Heart left ventricle (tissue), 13 donors: ENCODE data around the gene NRTN.

Source experiments
- CTCF ChIP-seq, 12 donors: fragments of 200-600 bp; sonication (generic) in 4 of 12; IDR thresholded peaks; one replicate each; pipeline versions ENCODE4 v1.5.0 to v1.8.0; 2018 to 2022; ENCODE audit warnings: antibody characterized with exemption in 12 of 12, mild to moderate bottlenecking in 5 of 12
- POLR2A ChIP-seq, 2 donors: fragments of 450-650 bp; IDR thresholded peaks; one replicate each; pipeline ENCODE4 v1.6.1; 2017; ENCODE audit warnings: antibody characterized with exemption in 2 of 2, mild to moderate bottlenecking in 2 of 2, moderate library complexity in 2 of 2
- donor health status: ischemic (EF 13 %, LVEDD 7.1; RV severe dilation, severe dysfunction).
- donor health status: DM: no; HTN: yes; CAD: no.
- donor health status: DM: no; HTN: no; CAD: no.
- donor health status: ischemic (EF 25% LVEDD 6.9; RV normal size, moderate dysfunction).
- donor health status: ischemic (EF 25% LVEDD 5.7; RV mildly dilated, moderate dysfunction).
- donor health status: ischemic (EF 35%, LVEDD 5.7; RV mildly dilated, moderate dysfunction).
- donor health status: nonischemic (EF 11% LVEDD 7.7; RV severe dilation, severe dysfunction).
- donor health status: DM: yes; HTN: yes; CAD: no.
- donor health status: PGD.
- donor health status: ischemic (EF 29% LVEDD 5.4; RV normal size, mild dysfunction).
- donor health status: nonischemic (EF 23%, LVEDD 6.1; RV moderate dilation, normal function).

- no peak for TF ChIP-seq CTCF (IDR thresholded peaks at IDR 0.05)
- TF ChIP-seq POLR2A (IDR thresholded peaks at IDR 0.05), result no peak
Observed at GRCh38 chr19:5806133-5806489, 1.2 kb downstream of the NRTN start.
